ENCODE measurements around the gene PDE6B. TPM values are rescaled to one million over a fixed set of nuclear protein-coding genes. Genes with fewer than 3 reads are reported as not detected.

Gene PDE6B
- total and polyA plus RNA-seq, 2 experiments from 2014 or later = 3.4 to 5.0 TPM

DNA sequence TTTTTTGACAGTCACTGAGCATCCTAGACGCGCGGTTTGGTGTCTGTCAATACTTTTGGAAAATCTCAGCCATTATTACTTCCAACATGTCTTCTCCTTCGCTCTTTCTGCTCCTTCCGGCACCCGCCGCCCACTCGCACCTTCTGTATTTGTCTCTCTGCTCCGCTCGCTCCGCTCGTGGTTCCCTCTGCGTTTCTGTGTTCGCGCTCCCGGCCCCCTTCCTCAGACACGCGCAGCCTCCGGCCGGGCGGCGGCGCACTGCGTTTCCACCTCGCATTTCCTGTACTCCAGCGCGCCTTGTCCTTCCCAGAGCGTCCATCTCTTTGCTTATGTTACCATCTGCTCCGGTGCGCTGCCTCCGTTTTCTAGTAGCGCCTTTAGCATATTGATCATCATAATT, 21.1 kb downstream of the PDE6B start:
- Histone ChIP-seq H3F3A (replicated peaks; ENCODE audit: low read depth) (no peaks in the 10 kb centered on the region), H3K4me3 (no peak overlapping the region), H3K27me3 (ENCODE audit: insufficient read depth) (0 out of 2 replicates have a peak, but pooled peaks cover 3% of the 10 kb centered on the region), H3K9me2 (ENCODE audit: insufficient read depth) (no peaks in the 10 kb centered on the region), H3K79me2 (replicated peaks; ENCODE audit: insufficient read depth) (no peaks in the 10 kb centered on the region), H3K36me3 (ENCODE audit: insufficient read depth) (no peaks in the 10 kb centered on the region), H3K4me2 (no peak overlapping the region), H4K20me1 (replicated peaks; ENCODE audit: insufficient read depth) (no peaks in the 10 kb centered on the region), H3K27ac (ENCODE audit: low read depth) (no peak overlapping the region), H3K4me1 (ENCODE audit: insufficient read depth) (no peaks in the 10 kb centered on the region), H2AFZ (no peak overlapping the region)
- no peak for DNase-seq (ENCODE audit: low spot score)
- Mint-ChIP-seq H3K9me3 (peaks cover 13% of the 10 kb centered on the region), H3K27ac (no peak overlapping the region), H3K4me3 (no peak overlapping the region), H3K4me1 (peaks cover 14% of the 10 kb centered on the region; the same call in 2 of the 3 replicates), H3K36me3 (ENCODE audit: low read depth) (no peaks in the 10 kb centered on the region), H3K27me3 (ENCODE audit: insufficient read depth, low read depth, poor library complexity) (peaks cover 23% of the 10 kb centered on the region)
- no peak for ATAC-seq
- TF ChIP-seq ZNF114 (CRISPR knock-in tag; IDR thresholded peaks at IDR 0.05) = no peak
- no peak for TF ChIP-seq STAT1 (IDR thresholded peaks at IDR 0.05; ENCODE audit: unreplicated experiment)
- TF ChIP-seq, protein P1, sequence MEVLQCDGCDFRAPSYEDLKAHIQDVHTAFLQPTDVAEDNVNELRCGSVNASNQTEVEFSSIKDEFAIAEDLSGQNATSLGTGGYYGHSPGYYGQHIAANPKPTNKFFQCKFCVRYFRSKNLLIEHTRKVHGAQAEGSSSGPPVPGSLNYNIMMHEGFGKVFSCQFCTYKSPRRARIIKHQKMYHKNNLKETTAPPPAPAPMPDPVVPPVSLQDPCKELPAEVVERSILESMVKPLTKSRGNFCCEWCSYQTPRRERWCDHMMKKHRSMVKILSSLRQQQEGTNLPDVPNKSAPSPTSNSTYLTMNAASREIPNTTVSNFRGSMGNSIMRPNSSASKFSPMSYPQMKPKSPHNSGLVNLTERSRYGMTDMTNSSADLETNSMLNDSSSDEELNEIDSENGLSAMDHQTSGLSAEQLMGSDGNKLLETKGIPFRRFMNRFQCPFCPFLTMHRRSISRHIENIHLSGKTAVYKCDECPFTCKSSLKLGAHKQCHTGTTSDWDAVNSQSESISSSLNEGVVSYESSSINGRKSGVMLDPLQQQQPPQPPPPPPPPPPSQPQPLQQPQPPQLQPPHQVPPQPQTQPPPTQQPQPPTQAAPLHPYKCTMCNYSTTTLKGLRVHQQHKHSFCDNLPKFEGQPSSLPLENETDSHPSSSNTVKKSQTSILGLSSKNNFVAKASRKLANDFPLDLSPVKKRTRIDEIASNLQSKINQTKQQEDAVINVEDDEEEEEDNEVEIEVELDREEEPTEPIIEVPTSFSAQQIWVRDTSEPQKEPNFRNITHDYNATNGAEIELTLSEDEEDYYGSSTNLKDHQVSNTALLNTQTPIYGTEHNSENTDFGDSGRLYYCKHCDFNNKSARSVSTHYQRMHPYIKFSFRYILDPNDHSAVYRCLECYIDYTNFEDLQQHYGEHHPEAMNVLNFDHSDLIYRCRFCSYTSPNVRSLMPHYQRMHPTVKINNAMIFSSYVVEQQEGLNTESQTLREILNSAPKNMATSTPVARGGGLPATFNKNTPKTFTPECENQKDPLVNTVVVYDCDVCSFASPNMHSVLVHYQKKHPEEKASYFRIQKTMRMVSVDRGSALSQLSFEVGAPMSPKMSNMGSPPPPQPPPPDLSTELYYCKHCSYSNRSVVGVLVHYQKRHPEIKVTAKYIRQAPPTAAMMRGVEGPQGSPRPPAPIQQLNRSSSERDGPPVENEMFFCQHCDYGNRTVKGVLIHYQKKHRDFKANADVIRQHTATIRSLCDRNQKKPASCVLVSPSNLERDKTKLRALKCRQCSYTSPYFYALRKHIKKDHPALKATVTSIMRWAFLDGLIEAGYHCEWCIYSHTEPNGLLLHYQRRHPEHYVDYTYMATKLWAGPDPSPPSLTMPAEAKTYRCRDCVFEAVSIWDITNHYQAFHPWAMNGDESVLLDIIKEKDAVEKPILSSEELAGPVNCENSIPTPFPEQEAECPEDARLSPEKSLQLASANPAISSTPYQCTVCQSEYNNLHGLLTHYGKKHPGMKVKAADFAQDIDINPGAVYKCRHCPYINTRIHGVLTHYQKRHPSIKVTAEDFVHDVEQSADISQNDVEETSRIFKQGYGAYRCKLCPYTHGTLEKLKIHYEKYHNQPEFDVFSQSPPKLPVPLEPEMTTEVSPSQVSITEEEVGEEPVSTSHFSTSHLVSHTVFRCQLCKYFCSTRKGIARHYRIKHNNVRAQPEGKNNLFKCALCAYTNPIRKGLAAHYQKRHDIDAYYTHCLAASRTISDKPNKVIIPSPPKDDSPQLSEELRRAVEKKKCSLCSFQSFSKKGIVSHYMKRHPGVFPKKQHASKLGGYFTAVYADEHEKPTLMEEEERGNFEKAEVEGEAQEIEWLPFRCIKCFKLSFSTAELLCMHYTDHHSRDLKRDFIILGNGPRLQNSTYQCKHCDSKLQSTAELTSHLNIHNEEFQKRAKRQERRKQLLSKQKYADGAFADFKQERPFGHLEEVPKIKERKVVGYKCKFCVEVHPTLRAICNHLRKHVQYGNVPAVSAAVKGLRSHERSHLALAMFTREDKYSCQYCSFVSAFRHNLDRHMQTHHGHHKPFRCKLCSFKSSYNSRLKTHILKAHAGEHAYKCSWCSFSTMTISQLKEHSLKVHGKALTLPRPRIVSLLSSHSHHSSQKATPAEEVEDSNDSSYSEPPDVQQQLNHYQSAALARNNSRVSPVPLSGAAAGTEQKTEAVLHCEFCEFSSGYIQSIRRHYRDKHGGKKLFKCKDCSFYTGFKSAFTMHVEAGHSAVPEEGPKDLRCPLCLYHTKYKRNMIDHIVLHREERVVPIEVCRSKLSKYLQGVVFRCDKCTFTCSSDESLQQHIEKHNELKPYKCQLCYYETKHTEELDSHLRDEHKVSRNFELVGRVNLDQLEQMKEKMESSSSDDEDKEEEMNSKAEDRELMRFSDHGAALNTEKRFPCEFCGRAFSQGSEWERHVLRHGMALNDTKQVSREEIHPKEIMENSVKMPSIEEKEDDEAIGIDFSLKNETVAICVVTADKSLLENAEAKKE (CRISPR knock-in tag; IDR thresholded peaks at IDR 0.05) = no peak
- TF ChIP-seq EZH2phosphoT487 (IDR thresholded peaks at IDR 0.05; ENCODE audit: unreplicated experiment) = no peak
- TF ChIP-seq CREB1 (CRISPR knock-in tag; IDR thresholded peaks at IDR 0.05; ENCODE audit: low read depth) = no peak
- TF ChIP-seq NANOG (IDR thresholded peaks at IDR 0.05; ENCODE audit: borderline replicate concordance) = no peak
- TF ChIP-seq, protein P2, sequence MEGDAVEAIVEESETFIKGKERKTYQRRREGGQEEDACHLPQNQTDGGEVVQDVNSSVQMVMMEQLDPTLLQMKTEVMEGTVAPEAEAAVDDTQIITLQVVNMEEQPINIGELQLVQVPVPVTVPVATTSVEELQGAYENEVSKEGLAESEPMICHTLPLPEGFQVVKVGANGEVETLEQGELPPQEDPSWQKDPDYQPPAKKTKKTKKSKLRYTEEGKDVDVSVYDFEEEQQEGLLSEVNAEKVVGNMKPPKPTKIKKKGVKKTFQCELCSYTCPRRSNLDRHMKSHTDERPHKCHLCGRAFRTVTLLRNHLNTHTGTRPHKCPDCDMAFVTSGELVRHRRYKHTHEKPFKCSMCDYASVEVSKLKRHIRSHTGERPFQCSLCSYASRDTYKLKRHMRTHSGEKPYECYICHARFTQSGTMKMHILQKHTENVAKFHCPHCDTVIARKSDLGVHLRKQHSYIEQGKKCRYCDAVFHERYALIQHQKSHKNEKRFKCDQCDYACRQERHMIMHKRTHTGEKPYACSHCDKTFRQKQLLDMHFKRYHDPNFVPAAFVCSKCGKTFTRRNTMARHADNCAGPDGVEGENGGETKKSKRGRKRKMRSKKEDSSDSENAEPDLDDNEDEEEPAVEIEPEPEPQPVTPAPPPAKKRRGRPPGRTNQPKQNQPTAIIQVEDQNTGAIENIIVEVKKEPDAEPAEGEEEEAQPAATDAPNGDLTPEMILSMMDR (conservative IDR thresholded peaks at IDR 0.05; ENCODE audit: low read depth in 2 of 2) = no peak
- no peak for TF ChIP-seq POLR2AphosphoS5 (IDR thresholded peaks at IDR 0.05; ENCODE audit: low read depth)
- TF ChIP-seq JUNB (IDR thresholded peaks at IDR 0.05; ENCODE audit: unreplicated experiment) = no peak
- TF ChIP-seq ZNF331 (CRISPR knock-in tag; IDR thresholded peaks at IDR 0.05; ENCODE audit: low read depth) = no peak
- TF ChIP-seq, protein P3, sequence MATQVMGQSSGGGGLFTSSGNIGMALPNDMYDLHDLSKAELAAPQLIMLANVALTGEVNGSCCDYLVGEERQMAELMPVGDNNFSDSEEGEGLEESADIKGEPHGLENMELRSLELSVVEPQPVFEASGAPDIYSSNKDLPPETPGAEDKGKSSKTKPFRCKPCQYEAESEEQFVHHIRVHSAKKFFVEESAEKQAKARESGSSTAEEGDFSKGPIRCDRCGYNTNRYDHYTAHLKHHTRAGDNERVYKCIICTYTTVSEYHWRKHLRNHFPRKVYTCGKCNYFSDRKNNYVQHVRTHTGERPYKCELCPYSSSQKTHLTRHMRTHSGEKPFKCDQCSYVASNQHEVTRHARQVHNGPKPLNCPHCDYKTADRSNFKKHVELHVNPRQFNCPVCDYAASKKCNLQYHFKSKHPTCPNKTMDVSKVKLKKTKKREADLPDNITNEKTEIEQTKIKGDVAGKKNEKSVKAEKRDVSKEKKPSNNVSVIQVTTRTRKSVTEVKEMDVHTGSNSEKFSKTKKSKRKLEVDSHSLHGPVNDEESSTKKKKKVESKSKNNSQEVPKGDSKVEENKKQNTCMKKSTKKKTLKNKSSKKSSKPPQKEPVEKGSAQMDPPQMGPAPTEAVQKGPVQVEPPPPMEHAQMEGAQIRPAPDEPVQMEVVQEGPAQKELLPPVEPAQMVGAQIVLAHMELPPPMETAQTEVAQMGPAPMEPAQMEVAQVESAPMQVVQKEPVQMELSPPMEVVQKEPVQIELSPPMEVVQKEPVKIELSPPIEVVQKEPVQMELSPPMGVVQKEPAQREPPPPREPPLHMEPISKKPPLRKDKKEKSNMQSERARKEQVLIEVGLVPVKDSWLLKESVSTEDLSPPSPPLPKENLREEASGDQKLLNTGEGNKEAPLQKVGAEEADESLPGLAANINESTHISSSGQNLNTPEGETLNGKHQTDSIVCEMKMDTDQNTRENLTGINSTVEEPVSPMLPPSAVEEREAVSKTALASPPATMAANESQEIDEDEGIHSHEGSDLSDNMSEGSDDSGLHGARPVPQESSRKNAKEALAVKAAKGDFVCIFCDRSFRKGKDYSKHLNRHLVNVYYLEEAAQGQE (IDR thresholded peaks at IDR 0.05; ENCODE audit: unreplicated experiment) = no peak
- TF ChIP-seq, protein P4, sequence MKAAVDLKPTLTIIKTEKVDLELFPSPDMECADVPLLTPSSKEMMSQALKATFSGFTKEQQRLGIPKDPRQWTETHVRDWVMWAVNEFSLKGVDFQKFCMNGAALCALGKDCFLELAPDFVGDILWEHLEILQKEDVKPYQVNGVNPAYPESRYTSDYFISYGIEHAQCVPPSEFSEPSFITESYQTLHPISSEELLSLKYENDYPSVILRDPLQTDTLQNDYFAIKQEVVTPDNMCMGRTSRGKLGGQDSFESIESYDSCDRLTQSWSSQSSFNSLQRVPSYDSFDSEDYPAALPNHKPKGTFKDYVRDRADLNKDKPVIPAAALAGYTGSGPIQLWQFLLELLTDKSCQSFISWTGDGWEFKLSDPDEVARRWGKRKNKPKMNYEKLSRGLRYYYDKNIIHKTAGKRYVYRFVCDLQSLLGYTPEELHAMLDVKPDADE (IDR thresholded peaks at IDR 0.05) = no peak
- no peak for TF ChIP-seq EZH2 (IDR thresholded peaks at IDR 0.05; ENCODE audit: low read depth, unreplicated experiment)

Measured in GM23338 (cell line).